RWPE1 (cell line): ENCODE measurements around the gene GRIN3A.

Experiments
- CTCF ChIA-PET: fragments of 350-600 bp; sonication (Branson Sonifier 250); formaldehyde crosslinking; extraction: SDS; loops from one replicate; lab custom pipeline; 2021; lab: Yijun Ruan, JAX
- POLR2A ChIA-PET: fragments of 400-600 bp; formaldehyde crosslinking; extraction: SDS; loops from one replicate; lab custom pipeline; 2020; ENCODE audit warnings: antibody characterized with exemption; ENCODE audit not compliant: low non-redundant PET; lab: Yijun Ruan, JAX
- DNase-seq: peaks from one replicate; pipeline ENCODE4 v3.0.0; 2012; ENCODE audit warnings: low spot score
- H3K27ac ChIP-seq: fragments of 450-650 bp; 2 replicates; pipeline ENCODE4 v1.5.1; 2017
- TF ChIP-seq, protein P1 (sequence below): fragments of 450-650 bp; conservative IDR thresholded peaks from 2 replicates; pipeline ENCODE4 v1.5.1; 2017; ENCODE audit warnings: low read depth, mild to moderate bottlenecking

GRIN3A gene

DNA sequence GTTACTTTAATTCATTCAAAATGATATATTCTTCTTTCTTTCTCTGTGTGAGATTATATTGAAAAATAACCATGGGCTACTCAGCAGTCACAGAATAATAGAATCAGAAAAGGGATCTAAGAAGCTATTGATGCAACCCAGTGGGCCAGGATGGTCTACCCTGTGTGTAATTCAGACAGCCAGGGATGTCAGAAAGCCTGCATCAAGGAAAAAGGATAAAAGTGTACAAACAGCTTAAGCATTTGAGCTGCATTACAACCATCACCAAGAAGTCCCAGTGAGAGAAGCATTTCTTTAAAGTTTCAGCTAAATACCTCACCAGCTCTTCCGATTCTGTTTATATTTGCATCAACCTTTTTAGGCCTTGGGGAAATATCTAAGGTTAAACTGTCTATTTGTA lies 105.8 kb downstream of the GRIN3A start:
- ChIA-PET POLR2A (no interaction called here), CTCF (no interaction called here)
- no peak overlapping the region for H3K27ac ChIP-seq
- TF ChIP-seq, protein P1, sequence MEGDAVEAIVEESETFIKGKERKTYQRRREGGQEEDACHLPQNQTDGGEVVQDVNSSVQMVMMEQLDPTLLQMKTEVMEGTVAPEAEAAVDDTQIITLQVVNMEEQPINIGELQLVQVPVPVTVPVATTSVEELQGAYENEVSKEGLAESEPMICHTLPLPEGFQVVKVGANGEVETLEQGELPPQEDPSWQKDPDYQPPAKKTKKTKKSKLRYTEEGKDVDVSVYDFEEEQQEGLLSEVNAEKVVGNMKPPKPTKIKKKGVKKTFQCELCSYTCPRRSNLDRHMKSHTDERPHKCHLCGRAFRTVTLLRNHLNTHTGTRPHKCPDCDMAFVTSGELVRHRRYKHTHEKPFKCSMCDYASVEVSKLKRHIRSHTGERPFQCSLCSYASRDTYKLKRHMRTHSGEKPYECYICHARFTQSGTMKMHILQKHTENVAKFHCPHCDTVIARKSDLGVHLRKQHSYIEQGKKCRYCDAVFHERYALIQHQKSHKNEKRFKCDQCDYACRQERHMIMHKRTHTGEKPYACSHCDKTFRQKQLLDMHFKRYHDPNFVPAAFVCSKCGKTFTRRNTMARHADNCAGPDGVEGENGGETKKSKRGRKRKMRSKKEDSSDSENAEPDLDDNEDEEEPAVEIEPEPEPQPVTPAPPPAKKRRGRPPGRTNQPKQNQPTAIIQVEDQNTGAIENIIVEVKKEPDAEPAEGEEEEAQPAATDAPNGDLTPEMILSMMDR = no peak
- DNase-seq = no peak

DNA sequence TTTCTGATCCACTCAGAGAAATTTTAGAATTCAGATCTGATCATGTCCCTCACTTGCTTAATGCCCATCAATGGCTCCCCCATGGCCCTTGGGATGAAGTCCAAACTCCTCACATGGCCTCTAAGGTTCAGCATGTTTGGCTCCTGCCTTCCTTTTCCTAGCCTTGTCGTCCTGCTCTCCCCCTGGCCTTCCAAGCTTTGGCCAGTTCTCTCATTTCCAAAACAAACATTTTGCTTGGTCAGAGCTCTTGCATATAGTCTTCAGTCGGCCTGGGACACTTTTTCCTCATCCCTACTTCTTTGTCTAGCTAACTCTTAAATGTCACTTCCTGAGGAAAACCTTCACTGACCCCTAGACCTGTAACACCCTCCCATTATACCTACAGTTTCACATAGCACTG lies 106.6 kb downstream of the GRIN3A start:
- ChIA-PET POLR2A (no interaction called here), CTCF (no interaction called here)
- DNase-seq = no peak
- TF ChIP-seq, protein P1 = no peak
- H3K27ac ChIP-seq = no peak overlapping the region

DNA sequence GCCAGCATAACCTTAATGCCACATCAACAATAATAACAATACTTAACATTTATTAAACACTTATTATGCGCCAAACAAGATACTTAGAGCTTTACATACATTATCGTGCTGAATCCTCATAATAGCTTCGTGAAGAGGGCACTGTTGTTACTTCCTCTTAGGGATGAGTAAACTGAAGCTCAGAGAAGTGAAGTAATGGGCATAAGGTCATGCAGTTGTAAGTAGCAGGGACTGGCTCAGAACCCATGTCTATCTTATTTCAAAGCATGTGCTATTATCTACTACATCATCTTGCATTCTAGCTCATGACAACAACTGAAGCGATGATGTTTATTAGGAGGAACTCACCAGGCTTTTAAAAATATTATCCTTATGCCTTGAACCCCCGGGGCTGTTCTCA lies 108.8 kb downstream of the GRIN3A start:
- DNase-seq = no peak
- ChIA-PET POLR2A (no interaction called here), CTCF (no interaction called here)
- no peak overlapping the region for H3K27ac ChIP-seq
- TF ChIP-seq, protein P1 = no peak

DNA sequence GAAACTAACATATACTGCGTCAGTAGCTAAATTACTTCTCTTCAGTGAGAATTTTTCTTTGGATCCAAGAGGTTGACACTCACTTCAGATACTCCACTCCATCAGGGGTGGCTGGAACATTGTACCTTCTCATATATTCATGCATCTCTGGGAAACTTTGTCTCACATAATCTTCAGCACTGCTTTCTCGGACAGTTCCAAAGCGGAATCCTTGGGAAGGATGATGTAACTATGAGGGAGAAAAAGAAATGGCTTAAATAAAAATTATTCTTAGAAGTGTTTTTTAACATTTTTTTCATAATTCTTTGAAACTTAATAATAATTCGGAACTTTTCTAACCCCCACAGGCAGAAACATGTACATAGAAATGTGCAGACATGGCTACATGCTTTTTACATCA lies 110.3 kb downstream of the GRIN3A start:
- CTCF ChIA-PET = no interaction called here
- DNase-seq = peak; percentile 27
- POLR2A ChIA-PET = no interaction called here
- TF ChIP-seq, protein P1 = no peak
- H3K27ac ChIP-seq = no peak overlapping the region

DNA sequence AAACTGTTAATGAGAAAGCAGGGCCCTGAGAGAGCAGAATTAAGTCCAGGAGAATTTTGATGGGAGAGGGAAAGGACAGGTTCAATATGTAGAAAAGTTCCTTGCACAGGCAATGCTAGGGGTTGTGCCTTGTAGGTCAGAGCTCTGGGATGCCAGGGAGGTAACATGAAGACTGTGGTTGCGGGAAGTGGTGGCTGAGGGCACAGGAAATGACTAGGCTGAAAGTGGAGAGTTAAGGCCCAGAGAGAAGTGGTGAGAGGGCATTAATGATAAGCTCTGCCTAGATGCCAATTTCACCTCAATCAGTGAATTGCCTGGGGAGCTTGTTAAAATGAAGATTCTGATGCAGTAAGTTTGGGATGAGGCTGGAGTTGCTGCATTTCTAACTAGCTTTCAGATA lies 112.2 kb downstream of the GRIN3A start:
- TF ChIP-seq, protein P1 = no peak
- no peak for DNase-seq
- CTCF ChIA-PET = no interaction called here
- no peak overlapping the region for H3K27ac ChIP-seq
- POLR2A ChIA-PET = no interaction called here

DNA sequence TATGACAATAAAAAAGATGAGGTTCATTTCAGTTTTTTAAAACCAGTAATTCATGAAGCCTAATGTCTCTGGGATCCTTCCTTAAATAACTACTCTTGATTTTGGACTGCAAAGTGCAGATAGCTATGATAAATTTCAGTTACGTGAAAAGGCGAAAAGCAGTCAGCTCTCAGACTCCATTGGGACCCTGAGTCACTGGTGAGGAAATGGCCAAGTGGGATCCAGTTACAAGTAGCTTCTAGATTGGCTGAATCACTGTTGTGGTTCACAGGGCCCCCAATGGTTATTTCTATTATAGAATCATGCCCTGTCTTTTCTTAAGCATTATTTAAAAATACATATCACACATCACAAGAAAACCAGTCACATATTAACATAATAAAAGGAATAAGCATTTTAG lies 112.6 kb downstream of the GRIN3A start:
- DNase-seq = no peak
- TF ChIP-seq, protein P1 = no peak
- CTCF ChIA-PET = no interaction called here
- POLR2A ChIA-PET = no interaction called here
- H3K27ac ChIP-seq = no peak overlapping the region

DNA sequence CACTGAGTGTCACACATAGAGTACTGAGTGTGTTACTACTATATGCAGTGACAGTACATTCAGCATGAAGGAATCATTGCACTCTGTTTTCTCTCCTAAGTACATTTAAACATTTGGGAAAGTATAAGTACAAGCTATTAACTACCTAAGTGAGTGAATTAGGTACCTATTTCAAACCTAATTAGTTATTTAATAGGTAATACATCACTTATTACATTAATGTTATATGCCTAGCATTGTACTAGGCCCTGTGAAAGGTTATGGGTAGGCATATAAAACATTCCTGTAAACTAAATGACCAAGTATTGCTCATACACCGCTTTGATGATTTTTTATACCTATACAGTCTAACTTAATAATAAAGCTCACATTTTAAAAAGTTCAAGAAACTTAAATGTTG lies 118.0 kb downstream of the GRIN3A start:
- TF ChIP-seq, protein P1 = no peak
- POLR2A ChIA-PET = no interaction called here
- no peak for DNase-seq
- CTCF ChIA-PET = interaction anchor here (0.8 kb wide), 1 partner anchor 87 kb away, joined by 3 read pairs; no protein-coding TSS in a partner anchor
- H3K27ac ChIP-seq = no peak overlapping the region
